H7 (cell line): ENCODE measurements around the gene EXOC6B. TPM values are rescaled to one million over a fixed set of nuclear protein-coding genes. Genes with fewer than 3 reads are reported as not detected.

Experiments
- DNase-seq: peaks from one replicate; pipeline ENCODE4 v3.0.0; 2012
- H3K27me3 ChIP-seq: 2 replicates; pipeline ENCODE4 v1.6.0; 2011; ENCODE audit warnings: mild to moderate bottlenecking, low read length; ENCODE audit not compliant: control insufficient read depth, insufficient read depth
- H3K36me3 ChIP-seq: replicated peaks from 2 replicates; pipeline ENCODE4 v1.5.1; 2011; ENCODE audit warnings: low read length; ENCODE audit not compliant: control insufficient read depth, insufficient read depth
- H3K4me3 ChIP-seq: 2 replicates; pipeline ENCODE4 v1.5.1; 2011; ENCODE audit warnings: low read depth, mild to moderate bottlenecking, control low read depth, low read length, moderate library complexity; ENCODE audit not compliant: insufficient read depth
- total RNA-seq: library from RNA; depleted of rRNA; stranded (reverse); fragments of >200 nt; shearing (Covaris generic); gene quantifications from 2 replicates; pipeline ENCODE4 v1.2.3, GENCODE V29; 2014

EXOC6B gene
- total RNA-seq, 1 experiment from 2014 or later: 20.5 TPM

DNA sequence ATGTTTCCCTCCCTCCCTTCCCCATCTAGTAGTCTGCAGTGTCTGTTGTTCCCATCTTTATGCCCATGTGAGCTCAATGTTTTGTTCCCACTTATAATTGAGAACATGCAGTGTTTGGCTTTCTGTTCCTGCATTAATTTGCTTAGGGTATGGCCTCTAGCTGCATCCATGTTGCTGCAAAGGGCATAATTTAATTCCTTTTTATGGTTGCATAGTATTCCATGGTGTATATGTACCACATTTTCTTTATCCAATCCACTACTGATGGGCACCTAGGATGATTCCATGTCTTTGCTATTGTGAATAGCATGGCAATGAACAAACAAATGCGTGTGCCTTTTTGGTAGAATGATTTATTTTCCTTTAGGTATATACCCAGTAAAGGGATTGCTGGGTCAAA, 617.6 kb downstream of the EXOC6B start:
- no peak overlapping the region for H3K4me3 ChIP-seq
- no peaks in the 10 kb centered on the region for H3K27me3 ChIP-seq

DNA sequence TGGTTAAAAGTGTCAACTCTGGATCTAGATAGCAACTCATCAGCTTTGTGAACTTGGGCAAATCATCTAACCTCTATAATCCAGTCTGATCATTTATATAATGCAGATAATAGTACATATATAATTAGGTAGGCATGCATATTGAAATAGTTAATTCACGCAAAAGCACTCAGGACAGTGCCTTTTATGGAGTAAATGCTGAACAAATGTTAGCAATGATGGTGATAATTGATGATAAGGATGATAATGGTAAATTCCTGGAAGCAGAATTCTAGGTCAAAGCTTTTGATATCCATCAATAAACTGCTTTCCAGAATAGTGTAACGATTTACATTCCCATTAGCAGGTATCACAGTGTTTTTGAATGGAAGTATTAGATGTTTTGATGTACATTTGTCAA, 618.5 kb downstream of the EXOC6B start:
- Histone ChIP-seq H3K27me3 (no peaks in the 10 kb centered on the region), H3K4me3 (no peak overlapping the region), H3K36me3 (no peaks in the 10 kb centered on the region)
- no peak for DNase-seq

More for the DNA sequence above, 617.6 kb downstream of the EXOC6B start:
- H3K36me3 ChIP-seq: no peaks in the 10 kb centered on the region
- no peak for DNase-seq

DNA sequence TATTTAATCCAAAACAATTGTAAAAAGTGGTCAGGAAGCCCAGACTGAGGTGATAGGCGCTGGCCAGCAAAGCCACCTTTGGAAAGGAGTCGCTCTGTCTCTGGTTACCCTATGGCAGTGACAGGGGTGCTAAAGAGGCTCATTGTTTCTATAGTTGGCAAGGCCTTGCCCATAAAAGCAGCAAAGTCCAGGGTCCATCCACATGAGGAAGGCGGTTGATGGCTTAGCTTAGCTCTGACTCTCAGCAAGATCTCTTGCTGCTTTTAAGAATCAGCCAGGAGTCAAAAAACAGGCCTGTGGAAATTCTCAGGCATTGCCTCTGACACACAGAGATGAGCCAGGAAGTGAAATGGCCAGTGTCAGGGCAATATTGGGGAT, 620.3 kb downstream of the EXOC6B start:
- H3K4me3 ChIP-seq: no peak overlapping the region
- DNase-seq: no peak
- no peaks in the 10 kb centered on the region for H3K36me3 ChIP-seq
- H3K27me3 ChIP-seq: no peaks in the 10 kb centered on the region

DNA sequence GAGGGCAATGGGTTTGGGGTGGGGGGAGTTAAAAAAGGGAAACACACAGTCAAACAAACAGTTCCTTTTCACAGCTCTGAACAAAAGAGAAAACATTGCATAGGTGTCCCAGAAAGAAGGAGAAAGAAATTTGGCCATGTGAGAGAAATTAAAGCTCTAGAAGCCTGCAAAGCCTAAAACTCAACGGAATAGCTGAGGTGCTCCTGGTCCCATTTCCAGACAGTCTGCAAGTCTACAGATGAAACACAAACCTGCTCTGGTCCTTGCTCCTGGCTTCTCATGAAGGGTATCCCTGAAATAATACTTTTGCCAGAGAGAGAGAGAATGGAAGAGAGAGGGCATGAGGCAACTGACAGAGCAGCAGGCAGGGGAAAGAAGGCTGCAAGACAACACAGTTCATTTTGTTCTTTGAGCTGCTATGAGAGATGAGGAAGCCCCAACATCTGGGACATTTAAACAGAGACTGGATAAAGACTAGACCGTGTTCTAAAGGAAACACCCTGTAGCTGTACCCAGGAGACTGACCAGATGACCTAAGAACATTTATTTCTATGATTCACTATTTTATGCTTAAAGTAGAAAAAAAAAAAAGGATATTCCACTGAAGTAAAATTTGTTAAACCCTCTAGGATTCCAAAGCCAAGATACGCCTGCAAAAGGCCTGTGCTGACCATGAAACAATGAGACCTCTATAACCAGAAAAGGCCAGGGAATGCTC, 620.9 kb downstream of the EXOC6B start:
- no peak overlapping the region for H3K4me3 ChIP-seq
- DNase-seq: no peak

DNA sequence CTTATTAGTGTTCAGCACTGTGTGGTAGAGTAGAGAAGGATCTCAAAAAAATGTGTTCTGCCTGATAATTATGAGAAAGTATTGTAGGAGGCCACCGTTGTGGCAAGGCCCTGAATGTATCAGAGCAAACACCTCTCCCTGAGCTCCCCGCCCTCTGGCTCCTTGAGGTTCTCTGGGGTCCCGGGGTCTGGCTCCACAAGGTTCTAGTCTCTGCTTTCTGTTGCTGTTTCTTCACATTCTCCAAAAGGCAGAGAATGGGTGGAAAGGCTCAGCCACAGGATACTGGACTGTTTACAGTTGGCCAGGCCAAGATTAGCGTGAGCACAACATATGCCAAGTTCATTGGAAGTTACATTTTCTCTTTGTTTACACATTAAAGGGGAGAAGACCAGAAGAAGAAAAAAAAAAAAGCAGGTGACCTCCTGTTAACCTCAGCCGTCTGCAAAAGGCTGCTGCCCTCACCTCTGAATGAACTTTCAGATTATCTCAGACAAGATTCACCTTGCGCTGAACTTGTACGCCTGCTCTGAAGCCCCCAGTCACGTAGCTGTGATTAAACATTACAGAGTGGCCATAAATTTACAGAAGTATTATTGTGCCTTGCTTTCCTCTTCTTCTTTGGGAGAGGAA, 621.6 kb downstream of the EXOC6B start:
- no peak for DNase-seq
- Histone ChIP-seq H3K27me3 (no peaks in the 10 kb centered on the region), H3K4me3 (no peak overlapping the region), H3K36me3 (no peaks in the 10 kb centered on the region)

More for the DNA sequence above, 620.9 kb downstream of the EXOC6B start:
- no peaks in the 10 kb centered on the region for H3K27me3 ChIP-seq
- H3K36me3 ChIP-seq: no peaks in the 10 kb centered on the region

DNA sequence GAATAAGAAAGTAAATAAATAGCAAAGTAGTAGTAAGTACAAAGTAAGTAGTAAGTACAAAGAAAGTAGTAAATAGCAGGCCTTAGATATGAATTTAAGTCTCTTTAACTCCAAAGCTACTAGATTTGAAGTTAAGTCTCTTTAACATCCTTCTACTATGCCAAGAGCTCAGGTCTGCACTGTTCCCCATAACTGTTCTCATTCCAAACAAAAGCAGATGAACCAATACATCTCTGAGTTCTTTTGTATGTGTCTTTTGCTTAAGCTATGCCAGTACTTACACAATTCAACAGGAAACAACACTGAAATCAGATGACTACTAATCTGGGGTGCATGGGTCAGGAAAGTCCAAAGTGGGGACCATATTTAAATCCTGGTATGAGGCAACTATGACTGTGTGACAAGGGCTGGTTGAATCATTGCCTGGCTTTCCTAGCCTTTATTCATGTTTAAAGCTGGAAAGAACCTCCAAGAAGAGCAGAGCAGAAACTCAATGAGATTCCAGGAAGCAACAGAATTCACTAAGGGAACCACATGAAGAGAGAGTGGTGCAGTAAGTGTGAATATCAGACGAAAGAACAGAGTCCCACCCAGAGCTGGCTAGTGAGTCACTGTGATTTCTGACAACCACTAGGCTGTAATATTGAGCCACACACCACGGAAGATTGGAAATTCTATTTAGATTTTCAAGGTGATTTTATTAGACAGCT, 627.1 kb downstream of the EXOC6B start:
- no peak for DNase-seq
- no peaks in the 10 kb centered on the region for H3K36me3 ChIP-seq

DNA sequence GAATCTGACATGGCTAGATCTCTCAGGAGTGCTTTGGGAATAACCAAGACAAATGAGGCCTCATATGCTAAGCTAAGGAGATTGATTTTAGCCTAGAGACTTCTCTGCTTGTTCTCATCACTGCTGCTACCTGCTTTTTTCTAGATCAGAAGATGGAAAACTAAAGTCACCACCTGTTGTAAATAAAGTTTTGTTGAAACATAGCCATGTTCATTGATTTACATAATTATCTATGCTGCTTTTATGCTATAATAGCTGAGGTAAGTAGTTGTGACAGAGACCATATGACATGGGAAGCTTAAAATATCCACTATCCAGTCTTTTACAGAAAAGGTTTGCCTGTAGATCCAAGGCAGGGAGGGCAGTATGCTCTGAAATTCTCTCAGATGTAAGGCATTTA, 632.1 kb downstream of the EXOC6B start:
- no peaks in the 10 kb centered on the region for H3K36me3 ChIP-seq
- no peak overlapping the region for H3K4me3 ChIP-seq
- no peak for DNase-seq
- H3K27me3 ChIP-seq: no peaks in the 10 kb centered on the region

More for the DNA sequence above, 627.1 kb downstream of the EXOC6B start:
- H3K27me3 ChIP-seq: no peaks in the 10 kb centered on the region
- no peak overlapping the region for H3K4me3 ChIP-seq

DNA sequence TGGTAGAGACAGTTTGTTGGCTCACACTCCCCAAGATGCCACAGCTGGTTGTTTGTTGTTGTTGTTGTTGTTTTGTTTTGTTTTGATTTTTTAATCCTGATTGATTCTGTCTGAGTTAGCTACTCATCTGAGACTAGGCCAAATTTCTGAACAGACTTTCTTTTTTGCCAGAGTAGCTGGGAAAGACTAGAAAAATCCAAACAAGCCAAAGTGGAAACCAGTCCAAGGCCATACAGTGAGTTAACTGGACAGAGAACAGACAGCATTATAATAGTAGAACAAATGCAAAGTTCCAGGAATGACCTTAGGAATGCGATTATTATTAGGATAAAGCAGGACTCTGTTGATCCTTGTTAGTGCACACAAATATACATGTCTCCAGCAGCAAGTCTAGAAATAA, 634.4 kb downstream of the EXOC6B start:
- no peaks in the 10 kb centered on the region for H3K36me3 ChIP-seq
- H3K4me3 ChIP-seq: no peak overlapping the region
- H3K27me3 ChIP-seq: no peaks in the 10 kb centered on the region
- no peak for DNase-seq

DNA sequence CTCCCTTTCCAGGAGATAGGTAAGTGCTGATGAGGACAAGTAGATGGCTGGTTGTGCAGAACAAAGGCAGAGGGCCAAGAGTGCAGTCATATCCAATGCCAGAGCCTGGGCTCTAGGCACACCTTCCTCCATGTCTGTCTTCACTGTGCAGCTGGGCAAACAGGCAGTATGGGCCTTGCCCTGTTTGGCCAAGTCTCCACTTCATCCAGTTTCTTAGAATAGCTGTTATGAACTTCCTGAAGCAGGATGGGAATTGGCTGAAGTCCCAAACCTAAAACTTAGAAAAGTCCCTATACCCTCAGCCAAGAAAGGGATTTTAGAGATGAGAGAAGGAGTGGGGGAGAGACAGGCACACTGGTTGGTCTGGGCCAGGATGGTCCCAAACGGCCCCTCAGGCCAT, 640.6 kb downstream of the EXOC6B start:
- no peaks in the 10 kb centered on the region for H3K36me3 ChIP-seq
- H3K4me3 ChIP-seq: no peak overlapping the region
- H3K27me3 ChIP-seq: no peaks in the 10 kb centered on the region
- no peak for DNase-seq

DNA sequence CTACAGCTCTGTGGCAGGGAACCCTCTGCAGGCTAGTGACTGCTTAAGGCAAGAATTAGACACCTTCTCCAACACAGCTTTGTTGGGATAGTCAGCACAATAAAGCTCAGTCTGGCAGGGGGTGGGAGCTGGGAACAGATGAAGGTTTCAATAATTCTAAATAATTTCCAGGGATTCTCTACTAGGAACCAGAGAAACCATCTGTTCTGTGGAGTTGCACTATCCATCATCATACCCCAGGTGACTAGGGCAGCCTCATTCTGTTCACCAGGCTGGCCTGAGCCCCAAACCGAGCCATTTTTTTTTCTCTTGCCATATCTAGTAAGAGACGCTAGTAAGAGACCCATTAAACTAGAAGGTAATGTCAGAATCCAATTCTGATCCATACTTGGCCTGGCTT, 642.4 kb downstream of the EXOC6B start:
- H3K36me3 ChIP-seq: no peaks in the 10 kb centered on the region
- DNase-seq: no peak
- H3K4me3 ChIP-seq: no peak overlapping the region
- no peaks in the 10 kb centered on the region for H3K27me3 ChIP-seq

DNA sequence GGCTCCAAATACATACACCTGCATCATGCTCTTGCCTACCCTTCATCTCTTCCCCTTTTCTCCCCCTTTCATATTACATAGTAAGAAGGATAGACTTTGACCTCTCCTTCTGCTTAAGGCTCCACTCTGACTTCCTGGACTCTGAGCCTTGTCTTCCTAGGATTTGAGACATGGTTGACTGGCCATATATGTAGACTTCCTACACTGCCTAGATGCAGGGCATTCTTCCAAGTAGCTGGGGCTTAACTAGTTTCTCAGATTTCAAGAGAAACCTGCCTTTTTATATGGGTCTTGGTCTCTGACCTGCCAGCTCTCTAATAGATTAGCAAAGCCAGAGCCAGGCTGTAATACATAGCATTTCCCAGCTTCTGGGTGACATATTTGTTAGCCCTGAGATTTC, 642.8 kb downstream of the EXOC6B start:
- Histone ChIP-seq H3K4me3 (no peak overlapping the region), H3K27me3 (no peaks in the 10 kb centered on the region), H3K36me3 (no peaks in the 10 kb centered on the region)
- DNase-seq: no peak

DNA sequence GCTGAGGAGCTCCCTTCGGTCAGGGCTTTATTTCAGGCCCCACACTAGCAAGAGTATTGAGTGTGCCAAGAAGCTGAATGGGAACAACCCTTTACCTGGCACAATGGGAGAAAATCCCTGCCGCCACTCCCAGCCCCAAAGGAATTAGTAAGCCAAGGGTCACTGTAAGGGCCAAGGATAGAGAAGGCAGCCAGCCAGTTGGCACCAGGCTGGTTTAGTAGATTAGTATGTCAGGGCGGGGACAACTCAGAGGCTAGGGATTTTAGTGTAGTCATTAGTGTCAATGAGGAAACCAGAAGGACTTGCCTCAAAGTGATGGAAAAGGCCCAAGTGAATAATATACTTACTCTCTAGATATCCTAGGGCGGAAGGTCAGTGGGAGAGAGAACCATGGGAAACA, 643.3 kb downstream of the EXOC6B start:
- H3K36me3 ChIP-seq: no peaks in the 10 kb centered on the region
- H3K27me3 ChIP-seq: no peaks in the 10 kb centered on the region
- no peak for DNase-seq
- H3K4me3 ChIP-seq: no peak overlapping the region

DNA sequence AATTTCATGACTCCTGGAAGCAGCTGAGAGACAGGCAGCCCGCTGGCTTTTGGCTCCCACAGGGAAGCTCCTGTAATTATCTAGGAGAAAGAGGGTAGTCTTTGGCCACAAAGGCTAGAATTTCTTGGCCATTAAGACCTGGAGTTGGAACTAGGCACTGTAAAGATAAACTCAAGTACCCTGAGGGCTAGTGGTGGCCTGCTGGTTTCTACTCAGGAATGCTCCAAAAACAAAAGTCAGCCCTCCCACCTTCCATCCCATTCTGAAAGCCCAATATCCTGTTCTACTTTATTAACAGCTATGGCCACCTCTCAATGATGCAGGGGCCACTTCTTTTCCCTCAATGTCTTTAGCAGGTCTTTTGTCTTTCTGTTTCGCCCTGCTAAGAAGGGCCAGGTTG, 644.2 kb downstream of the EXOC6B start:
- Histone ChIP-seq H3K4me3 (no peak overlapping the region), H3K36me3 (no peaks in the 10 kb centered on the region), H3K27me3 (no peaks in the 10 kb centered on the region)
- no peak for DNase-seq

DNA sequence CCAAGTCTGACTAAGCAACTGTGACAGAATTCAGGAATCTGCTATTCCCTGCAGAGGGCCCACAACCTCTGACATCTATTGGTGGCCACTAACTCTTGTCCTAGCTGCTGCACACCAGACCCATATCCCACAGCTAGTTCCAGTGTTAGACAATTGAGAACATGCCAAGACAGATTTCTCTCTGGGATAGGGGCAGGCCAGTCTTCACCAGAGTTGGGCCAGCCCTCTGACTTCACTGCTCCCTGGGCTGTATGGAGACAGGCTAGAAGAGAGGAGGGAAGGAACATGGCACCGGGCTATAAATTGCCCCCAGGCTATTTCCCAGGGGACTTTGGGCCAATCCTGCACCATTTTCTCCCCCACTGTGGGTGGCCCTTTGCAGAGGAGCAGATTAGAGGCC, 645.5 kb downstream of the EXOC6B start:
- no peak overlapping the region for H3K4me3 ChIP-seq
- DNase-seq: no peak

DNA sequence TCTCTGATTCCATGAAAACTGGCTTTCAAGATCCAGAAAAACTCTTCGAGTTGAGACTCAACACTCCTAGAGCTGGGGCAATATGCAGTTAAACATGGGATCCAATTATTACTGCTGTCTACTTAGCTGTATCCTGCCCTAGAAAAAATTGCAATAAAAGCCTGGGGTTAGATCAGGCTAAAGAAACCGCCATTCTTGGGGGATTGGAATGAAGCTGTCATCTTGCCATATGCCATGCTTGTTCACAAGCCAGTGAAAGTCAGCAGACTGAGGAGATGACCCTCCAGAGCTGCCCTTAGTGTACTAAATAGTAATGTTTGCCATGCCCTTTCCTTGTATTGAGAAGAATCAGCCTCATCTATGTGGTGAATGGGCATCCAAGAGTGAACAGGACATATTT, 647.3 kb downstream of the EXOC6B start:
- no peak overlapping the region for H3K4me3 ChIP-seq

More for the DNA sequence above, 645.5 kb downstream of the EXOC6B start:
- H3K36me3 ChIP-seq: no peaks in the 10 kb centered on the region
- H3K27me3 ChIP-seq: no peaks in the 10 kb centered on the region

More for the DNA sequence above, 647.3 kb downstream of the EXOC6B start:
- no peaks in the 10 kb centered on the region for H3K27me3 ChIP-seq
- H3K36me3 ChIP-seq: no peaks in the 10 kb centered on the region
- DNase-seq: no peak
